Memory B cell (primary cell): Measurements from ENCODE around the gene TLR9.
"Not testable (repeated sequence)": the region's sequence is repeated elsewhere in the genome, so short reads cannot be mapped to it uniquely, and the experiment has no call there.

Experiments used
- ATAC-seq: fragments of 150-1000 bp; cut with Tn5 transposase; 2 replicates; pipeline ENCODE4 v1.10.0; 2021; ENCODE audit warnings: low read depth, mild to moderate bottlenecking, moderate library complexity
- DNase-seq, 2 donors: peaks; one replicate each; pipeline ENCODE4 v3.0.0; 2022; ENCODE audit warnings: low spot score in 2 of 2
- H3K27ac Mint-ChIP-seq: one replicate; pipeline ENCODE4 v1.8.0; 2022; ENCODE audit warnings: mild to moderate bottlenecking, moderate library complexity, mixed read lengths
- H3K27me3 Mint-ChIP-seq: one replicate; pipeline ENCODE4 v1.8.0; 2022; ENCODE audit warnings: mixed read lengths
- H3K36me3 Mint-ChIP-seq: one replicate; pipeline ENCODE4 v1.8.0; 2022; ENCODE audit warnings: mild to moderate bottlenecking, mixed read lengths
- H3K4me1 Mint-ChIP-seq: one replicate; pipeline ENCODE4 v1.8.0; 2022; ENCODE audit warnings: mixed read lengths
- H3K4me3 Mint-ChIP-seq: one replicate; pipeline ENCODE4 v1.8.0; 2022; ENCODE audit warnings: mild to moderate bottlenecking, moderate library complexity, mixed read lengths
- H3K9me3 Mint-ChIP-seq: one replicate; pipeline ENCODE4 v1.8.0; 2022; ENCODE audit warnings: mixed read lengths

Gene TLR9, protein sequence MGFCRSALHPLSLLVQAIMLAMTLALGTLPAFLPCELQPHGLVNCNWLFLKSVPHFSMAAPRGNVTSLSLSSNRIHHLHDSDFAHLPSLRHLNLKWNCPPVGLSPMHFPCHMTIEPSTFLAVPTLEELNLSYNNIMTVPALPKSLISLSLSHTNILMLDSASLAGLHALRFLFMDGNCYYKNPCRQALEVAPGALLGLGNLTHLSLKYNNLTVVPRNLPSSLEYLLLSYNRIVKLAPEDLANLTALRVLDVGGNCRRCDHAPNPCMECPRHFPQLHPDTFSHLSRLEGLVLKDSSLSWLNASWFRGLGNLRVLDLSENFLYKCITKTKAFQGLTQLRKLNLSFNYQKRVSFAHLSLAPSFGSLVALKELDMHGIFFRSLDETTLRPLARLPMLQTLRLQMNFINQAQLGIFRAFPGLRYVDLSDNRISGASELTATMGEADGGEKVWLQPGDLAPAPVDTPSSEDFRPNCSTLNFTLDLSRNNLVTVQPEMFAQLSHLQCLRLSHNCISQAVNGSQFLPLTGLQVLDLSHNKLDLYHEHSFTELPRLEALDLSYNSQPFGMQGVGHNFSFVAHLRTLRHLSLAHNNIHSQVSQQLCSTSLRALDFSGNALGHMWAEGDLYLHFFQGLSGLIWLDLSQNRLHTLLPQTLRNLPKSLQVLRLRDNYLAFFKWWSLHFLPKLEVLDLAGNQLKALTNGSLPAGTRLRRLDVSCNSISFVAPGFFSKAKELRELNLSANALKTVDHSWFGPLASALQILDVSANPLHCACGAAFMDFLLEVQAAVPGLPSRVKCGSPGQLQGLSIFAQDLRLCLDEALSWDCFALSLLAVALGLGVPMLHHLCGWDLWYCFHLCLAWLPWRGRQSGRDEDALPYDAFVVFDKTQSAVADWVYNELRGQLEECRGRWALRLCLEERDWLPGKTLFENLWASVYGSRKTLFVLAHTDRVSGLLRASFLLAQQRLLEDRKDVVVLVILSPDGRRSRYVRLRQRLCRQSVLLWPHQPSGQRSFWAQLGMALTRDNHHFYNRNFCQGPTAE

DNA sequence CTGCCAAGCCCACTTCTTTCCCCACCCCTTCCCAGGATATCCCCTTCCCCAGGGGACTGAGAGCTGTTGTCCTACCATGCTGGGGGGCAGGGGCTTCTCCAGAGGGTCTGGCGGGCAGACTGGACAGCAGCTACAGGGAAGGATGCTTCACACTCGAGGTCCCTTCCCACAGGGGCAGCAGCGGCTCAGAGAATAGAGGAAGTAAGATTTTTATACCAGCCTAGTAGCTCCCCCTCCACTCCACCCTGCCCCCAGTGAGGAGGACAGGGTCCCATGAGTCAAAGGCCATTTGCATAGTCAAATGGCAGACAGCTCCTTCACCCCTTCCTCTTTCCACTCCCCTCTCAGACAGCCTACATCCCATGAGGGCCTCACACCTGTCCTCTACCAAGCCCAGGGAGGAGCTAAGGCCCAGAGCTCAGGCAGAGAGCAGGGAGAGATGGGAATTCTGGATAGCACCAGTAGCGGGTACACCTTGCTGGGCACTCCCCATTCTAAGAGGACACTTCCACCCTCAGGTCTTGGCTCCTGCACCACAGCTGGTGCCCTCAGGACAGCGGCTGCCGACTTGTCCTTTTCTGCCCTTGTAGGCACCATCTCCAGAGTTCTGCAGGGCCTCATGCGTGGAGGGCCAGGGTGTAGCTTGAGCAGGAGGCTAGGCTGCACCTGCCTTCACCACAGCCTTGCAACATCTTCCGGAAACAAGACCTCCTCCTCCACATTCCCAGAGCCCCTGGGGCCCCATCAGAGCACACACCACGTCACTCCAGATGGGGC lies at the start of gene TLR9:
Gene TLR9, minus strand, starts transcription at position 194 of the 777 bp plus-strand sequence. Its CDS starts 116 bp downstream, at position 78.
- peaks cover 48% of the 10 kb centered on the region for H3K4me1 Mint-ChIP-seq
- no peaks in the 10 kb centered on the region for H3K9me3 Mint-ChIP-seq
- no peaks in the 10 kb centered on the region for H3K27me3 Mint-ChIP-seq
- H3K27ac Mint-ChIP-seq: peak within 1 kb of the TSS; percentile 94
- ATAC-seq (peak; percentile 94), DNase-seq (peak; percentile 73 to 81)
- peak within 1 kb of the TSS; percentile 93 for H3K4me3 Mint-ChIP-seq
- peaks cover 34% of the 10 kb centered on the region for H3K36me3 Mint-ChIP-seq

DNA sequence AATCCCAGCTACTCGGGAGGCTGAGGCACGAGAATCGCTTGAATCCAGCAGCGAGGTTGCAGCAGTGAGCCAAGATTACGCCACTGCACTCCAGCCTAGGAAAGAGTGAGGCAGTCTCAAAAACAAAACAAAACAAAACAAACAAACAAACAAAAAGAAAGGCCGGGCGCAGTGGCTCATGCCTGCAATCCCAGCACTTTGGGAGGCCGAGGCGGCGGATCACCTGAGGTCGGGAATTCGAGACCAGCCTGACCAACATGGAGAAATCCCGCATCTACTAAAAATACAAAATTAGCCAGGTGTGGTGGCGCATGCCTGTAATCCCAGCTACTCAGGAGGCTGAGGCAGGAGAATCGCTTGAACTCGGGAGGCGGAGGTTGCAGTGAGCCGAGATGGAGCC lies 49.3 kb upstream of the TLR9 start:
- H3K4me3 Mint-ChIP-seq: peak overlapping the region; percentile 34
- H3K4me1 Mint-ChIP-seq: peaks cover 46% of the 10 kb centered on the region
- not testable (repeated sequence) for DNase-seq, H3K9me3 Mint-ChIP-seq, H3K27me3 Mint-ChIP-seq, H3K27ac Mint-ChIP-seq, ATAC-seq
- peaks cover 14% of the 10 kb centered on the region for H3K36me3 Mint-ChIP-seq

DNA sequence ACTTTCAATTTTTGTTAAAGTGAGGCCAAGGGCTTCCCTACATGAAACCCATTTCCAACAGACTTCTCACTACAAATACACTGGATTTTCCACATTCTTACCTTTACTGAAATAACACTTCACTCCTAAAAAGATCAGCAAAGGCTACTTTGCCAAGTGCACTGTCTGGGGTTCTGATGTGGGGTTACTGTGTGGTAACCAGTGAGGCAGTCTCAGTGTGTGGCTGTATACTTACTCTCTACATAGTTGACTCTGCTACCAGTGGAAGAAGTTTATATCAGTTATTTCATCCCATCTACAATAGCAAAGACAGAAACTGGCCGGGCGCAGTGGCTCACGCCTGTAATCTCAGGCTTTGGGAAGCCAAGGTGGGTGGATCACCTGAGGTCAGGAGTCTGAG lies 47.4 kb upstream of the TLR9 start:
- Mint-ChIP-seq H3K27ac (peak overlapping the region; percentile 78), H3K36me3 (peaks cover 15% of the 10 kb centered on the region), H3K4me3 (peak overlapping the region; percentile 30), H3K27me3 (no peaks in the 10 kb centered on the region), H3K9me3 (no peaks in the 10 kb centered on the region), H3K4me1 (peaks cover 43% of the 10 kb centered on the region)
- DNase-seq (no peak), ATAC-seq (no peak)

- peak overlapping the region; percentile 88 for H3K27ac Mint-ChIP-seq
- not testable (repeated sequence) for ATAC-seq, H3K9me3 Mint-ChIP-seq, DNase-seq, H3K27me3 Mint-ChIP-seq
- peak overlapping the region; percentile 62 for H3K4me3 Mint-ChIP-seq
- peaks cover 39% of the 10 kb centered on the region for H3K4me1 Mint-ChIP-seq
- peaks cover 14% of the 10 kb centered on the region for H3K36me3 Mint-ChIP-seq
Observed at GRCh38 chr3:52272172-52272571, 46.7 kb upstream of the TLR9 start.

DNA sequence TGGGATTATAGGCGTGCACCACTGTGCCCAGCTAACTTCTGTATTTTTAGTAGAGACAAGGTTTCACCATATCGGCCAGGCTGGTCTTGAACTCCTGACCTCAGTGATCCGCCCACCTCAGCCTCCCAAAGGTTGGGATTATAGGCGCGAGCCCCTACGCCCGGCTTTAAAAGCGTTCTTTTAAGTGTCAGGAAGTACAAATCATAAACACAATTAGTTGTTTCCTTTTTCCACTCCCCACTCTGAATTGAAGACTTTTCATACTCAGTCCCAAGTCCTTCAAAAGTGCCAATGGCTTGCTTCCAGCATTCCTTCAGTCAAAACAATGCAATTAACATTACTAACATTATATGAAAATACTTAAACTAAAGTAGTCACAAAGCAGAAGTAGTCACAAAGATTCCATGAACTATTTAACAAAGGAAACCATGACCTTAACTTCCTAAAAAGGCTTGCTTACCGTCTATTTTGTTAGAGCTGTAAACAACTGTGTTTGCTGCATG lies 44.9 kb upstream of the TLR9 start:
- DNase-seq (no peak), ATAC-seq (peak; percentile 57)
- Mint-ChIP-seq H3K4me1 (peaks cover 25% of the 10 kb centered on the region), H3K9me3 (no peaks in the 10 kb centered on the region), H3K4me3 (peak overlapping the region; percentile 55), H3K36me3 (peaks cover 16% of the 10 kb centered on the region), H3K27me3 (no peaks in the 10 kb centered on the region), H3K27ac (peak overlapping the region; percentile 88)

DNA sequence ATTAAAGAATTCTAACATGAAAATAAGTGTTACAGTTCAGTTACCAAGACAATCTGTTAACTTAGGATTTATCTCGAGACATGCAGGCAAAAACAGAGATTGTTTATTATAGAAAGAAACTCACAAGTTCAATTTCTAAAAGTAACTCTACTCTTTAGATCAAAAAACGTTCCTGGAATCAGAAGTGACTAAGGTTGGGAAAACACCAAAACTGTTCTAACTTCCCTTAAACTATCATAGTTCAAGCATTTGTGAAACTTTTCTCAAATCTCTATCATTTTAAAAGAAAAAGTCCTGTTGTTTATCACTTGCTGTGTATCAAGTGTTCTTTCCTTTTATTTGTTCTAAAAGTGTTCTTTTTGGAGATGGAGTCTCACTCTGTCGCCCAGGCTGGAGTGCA lies 44.3 kb upstream of the TLR9 start:
- Mint-ChIP-seq H3K36me3 (peaks cover 16% of the 10 kb centered on the region), H3K9me3 (no peaks in the 10 kb centered on the region), H3K4me3 (no peak overlapping the region), H3K4me1 (peaks cover 23% of the 10 kb centered on the region), H3K27me3 (no peaks in the 10 kb centered on the region), H3K27ac (peak overlapping the region; percentile 88)
- no peak for DNase-seq
- ATAC-seq: no peak

- peak overlapping the region; percentile 9 for H3K27ac Mint-ChIP-seq
- H3K27me3 Mint-ChIP-seq: no peaks in the 10 kb centered on the region
- ATAC-seq (no peak), DNase-seq (no peak)
- H3K4me1 Mint-ChIP-seq: peaks cover 29% of the 10 kb centered on the region
- H3K4me3 Mint-ChIP-seq: no peak overlapping the region
- no peaks in the 10 kb centered on the region for H3K9me3 Mint-ChIP-seq
- H3K36me3 Mint-ChIP-seq: peaks cover 26% of the 10 kb centered on the region
Observed at GRCh38 chr3:52268036-52268435, 42.6 kb upstream of the TLR9 start.

- ATAC-seq: no peak
- Mint-ChIP-seq H3K36me3 (peaks cover 28% of the 10 kb centered on the region), H3K27me3 (no peaks in the 10 kb centered on the region), H3K4me1 (peaks cover 23% of the 10 kb centered on the region), H3K27ac (no peak overlapping the region), H3K4me3 (no peak overlapping the region), H3K9me3 (no peaks in the 10 kb centered on the region)
- no peak for DNase-seq
Observed at GRCh38 chr3:52265387-52265786, 39.9 kb upstream of the TLR9 start.

DNA sequence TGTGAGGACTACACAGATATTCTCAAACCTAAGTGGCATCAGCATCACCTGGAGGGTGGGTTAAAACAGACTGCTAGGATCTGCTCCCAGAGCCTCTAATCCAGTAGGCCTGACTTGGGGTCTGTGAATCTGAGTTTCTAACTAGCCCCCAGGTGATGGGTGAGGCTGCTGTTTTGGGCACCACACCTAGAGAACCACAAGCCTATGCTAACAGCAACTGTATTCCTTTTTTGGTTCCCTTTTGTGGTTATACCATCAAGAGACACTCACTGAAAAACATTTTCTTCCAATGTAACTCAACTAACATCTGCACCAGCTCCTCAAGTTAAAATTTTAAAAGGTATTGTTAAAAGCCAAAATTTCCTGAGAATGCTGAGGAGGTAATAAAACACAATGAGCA lies 37.0 kb upstream of the TLR9 start:
- Mint-ChIP-seq H3K36me3 (peaks cover 40% of the 10 kb centered on the region), H3K4me1 (peaks cover 23% of the 10 kb centered on the region), H3K4me3 (peak overlapping the region; percentile 41), H3K27ac (peak overlapping the region; percentile 63), H3K27me3 (no peaks in the 10 kb centered on the region), H3K9me3 (no peaks in the 10 kb centered on the region)
- no peak for DNase-seq
- ATAC-seq: peak; percentile 79

DNA sequence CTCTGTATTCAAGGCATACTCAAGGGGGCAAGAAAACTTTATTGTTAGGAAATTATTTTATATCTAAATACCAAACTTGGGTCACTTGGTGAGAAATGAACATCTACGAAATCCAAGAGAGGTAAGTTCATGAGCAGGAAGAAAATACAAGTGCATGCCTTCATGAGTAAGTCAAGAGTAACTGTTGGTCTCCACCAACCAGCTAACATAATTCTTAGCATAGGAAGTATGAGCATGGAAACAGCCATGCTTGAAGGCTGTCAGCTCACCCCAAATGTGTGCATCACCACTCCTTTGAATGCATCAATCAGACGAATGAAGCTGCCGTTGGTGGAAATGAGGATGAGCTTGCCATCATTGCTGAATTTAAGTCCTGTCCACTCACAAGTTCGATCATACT lies 34.0 kb upstream of the TLR9 start:
- no peak overlapping the region for H3K4me3 Mint-ChIP-seq
- peaks cover 41% of the 10 kb centered on the region for H3K36me3 Mint-ChIP-seq
- H3K4me1 Mint-ChIP-seq: peaks cover 30% of the 10 kb centered on the region
- H3K27ac Mint-ChIP-seq: no peak overlapping the region
- DNase-seq (no peak), ATAC-seq (no peak)
- no peaks in the 10 kb centered on the region for H3K27me3 Mint-ChIP-seq
- no peaks in the 10 kb centered on the region for H3K9me3 Mint-ChIP-seq

DNA sequence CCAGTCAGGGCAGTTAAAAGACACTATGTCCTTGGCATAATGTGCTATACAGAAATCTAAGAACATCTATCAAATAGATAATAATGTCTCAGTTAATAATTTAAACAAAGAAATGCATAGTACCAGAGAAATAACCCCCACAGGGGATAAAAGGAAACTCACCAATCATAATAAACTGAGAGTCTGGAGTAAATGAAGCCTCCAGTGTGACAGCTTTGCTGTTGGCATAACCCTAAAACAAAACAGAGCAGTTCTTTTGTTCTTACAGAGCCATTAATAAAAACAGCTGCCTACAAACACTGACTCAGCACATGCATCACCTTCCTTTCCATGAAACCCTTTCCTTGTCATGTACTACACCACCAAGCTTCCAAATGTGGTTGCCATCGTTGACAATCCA lies 33.6 kb upstream of the TLR9 start:
- H3K9me3 Mint-ChIP-seq: no peaks in the 10 kb centered on the region
- no peak overlapping the region for H3K4me3 Mint-ChIP-seq
- DNase-seq: no peak
- no peak overlapping the region for H3K27ac Mint-ChIP-seq
- ATAC-seq: no peak
- peaks cover 37% of the 10 kb centered on the region for H3K36me3 Mint-ChIP-seq
- no peaks in the 10 kb centered on the region for H3K27me3 Mint-ChIP-seq
- H3K4me1 Mint-ChIP-seq: peaks cover 27% of the 10 kb centered on the region

- ATAC-seq: no peak
- Mint-ChIP-seq H3K36me3 (peaks cover 30% of the 10 kb centered on the region), H3K4me1 (peaks cover 22% of the 10 kb centered on the region), H3K27ac (peak overlapping the region; percentile 50), H3K9me3 (no peaks in the 10 kb centered on the region), H3K4me3 (no peak overlapping the region), H3K27me3 (no peaks in the 10 kb centered on the region)
- no peak for DNase-seq
Observed at GRCh38 chr3:52257911-52258310, 32.5 kb upstream of the TLR9 start.

GRCh38 chr3:52256622-52257021 lies 31.2 kb upstream of the TLR9 start:
- Mint-ChIP-seq H3K36me3 (peaks cover 28% of the 10 kb centered on the region), H3K9me3 (no peaks in the 10 kb centered on the region), H3K27me3 (no peaks in the 10 kb centered on the region), H3K27ac (peak overlapping the region; percentile 67), H3K4me3 (no peak overlapping the region), H3K4me1 (peaks cover 16% of the 10 kb centered on the region)
- DNase-seq (no peak), ATAC-seq (no peak)
